GM19468 (cell line): ENCODE results near the gene ANKRD11.

Experiments
- ATAC-seq: cut with Tn5 transposase; IDR thresholded peaks from one replicate; pipeline ENCODE4 v1.9.1; 2021; ENCODE audit warnings: mild to moderate bottlenecking, moderate library complexity, moderate number of reproducible peaks; ENCODE audit not compliant: unreplicated experiment; ENCODE audit errors: extremely low read depth

Gene ANKRD11

DNA sequence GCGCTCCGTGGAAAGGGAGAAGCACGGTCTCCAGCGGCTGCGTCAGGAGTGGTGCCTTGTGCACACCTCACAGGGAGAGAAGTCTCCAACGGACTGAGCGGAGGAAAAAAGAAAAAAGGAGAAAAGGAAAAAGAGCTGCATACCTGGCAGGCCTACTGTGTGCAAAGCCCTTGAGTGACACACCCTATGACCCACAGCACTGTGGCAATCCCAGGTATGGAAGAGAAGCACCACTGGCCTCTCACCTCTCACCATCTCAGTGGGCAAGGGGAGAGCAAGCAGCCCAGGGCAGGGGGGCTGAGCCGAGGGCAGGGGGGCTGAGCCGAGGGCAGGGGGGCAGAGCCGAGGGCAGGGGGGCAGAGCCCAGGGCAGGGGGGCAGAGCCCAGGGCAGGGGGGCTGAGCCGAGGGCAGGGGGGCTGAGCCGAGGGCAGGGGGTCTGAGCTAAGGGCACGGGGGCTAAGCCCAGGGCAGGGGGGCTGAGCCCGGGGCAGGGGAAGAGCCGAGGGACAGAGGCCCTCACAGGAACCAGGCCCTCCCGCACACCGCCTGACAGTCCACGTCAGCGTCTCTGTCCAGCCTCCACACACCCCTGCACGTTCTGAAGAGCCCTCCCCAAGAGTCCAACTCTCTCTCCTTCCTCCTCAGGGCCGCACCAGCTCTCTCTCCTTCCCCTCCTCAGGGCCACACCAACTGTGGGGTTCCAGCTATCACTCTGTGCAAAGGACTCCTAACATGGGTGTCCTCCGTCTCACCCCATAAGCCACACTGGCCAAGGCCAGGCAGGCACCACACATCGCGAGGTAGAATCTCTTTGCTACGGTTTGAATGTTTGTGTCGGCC is 167.0 kb downstream of the ANKRD11 start:
- ATAC-seq, result no peak

DNA sequence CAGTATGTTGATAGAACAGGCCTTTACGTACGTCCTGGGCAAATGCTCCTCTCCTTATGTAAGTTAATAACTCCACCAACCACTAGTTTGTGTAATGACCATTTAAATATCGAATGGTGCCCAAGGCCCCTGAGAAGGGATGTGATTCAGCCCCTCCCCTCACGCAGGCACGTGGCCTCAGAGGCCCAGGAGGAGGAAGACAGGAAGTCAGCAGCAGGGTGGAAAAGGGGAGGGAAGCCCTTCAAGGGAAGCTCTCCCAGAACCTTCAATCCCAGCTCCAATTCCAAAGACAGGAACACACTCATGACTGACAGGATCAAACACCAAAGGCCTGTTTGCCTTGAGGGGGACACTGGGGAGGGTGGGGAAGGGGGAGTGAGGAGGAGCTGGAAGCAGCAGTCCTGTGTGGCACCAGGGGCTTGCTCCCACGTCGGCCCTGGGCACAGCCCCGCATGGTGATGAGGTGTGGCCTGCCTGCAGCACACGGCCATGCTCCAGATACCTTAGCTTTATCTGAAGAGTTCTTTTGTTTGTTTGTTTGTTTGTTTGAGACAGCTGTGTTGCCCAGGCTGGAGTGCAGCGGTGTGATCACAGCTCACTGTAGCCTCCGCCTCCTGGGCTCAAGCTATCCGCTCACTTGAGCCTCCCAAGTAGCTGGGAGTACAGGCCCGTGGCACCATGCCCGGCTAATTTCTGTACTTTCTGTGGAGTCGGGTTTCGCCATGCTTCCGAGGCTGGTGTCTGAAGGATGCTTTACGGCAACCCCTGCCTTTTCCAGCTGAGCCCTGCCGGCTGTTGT is 167.8 kb downstream of the ANKRD11 start:
- ATAC-seq, result no peak

DNA sequence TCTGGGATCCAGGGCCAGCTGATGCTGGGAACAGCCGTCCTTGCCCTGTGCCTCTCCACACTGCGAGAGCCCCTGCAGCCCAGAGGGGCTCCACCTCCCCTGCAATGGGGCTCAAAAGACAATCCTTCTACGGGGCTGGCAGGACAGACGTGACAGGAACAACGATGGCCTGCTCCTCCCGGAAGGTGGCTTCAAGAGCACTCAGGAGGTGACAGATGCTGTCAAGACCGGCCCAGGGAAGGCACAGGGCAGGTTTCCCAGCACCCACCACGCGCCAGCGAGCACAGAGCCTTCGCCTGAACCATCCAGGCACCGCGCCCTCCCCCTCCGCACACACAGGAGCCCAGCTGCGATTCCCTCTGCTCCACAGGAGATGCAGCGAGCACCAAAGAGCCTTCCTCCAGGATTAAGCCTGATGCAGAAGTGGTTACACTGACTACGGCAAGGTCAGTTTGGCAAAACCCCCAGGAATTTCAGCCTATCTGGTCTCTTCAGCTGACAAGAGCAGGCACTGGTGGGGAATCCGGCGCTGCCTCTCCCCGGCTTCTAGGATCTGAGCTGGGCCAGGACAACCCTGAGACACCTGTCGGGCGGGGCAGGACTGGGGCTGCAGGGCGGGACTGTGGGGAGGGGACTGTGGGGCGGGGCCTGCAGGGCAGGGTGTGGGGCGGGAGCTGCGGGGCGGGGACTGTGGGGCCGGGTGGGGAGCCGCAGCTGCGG is 169.4 kb downstream of the ANKRD11 start:
- no peak for ATAC-seq

DNA sequence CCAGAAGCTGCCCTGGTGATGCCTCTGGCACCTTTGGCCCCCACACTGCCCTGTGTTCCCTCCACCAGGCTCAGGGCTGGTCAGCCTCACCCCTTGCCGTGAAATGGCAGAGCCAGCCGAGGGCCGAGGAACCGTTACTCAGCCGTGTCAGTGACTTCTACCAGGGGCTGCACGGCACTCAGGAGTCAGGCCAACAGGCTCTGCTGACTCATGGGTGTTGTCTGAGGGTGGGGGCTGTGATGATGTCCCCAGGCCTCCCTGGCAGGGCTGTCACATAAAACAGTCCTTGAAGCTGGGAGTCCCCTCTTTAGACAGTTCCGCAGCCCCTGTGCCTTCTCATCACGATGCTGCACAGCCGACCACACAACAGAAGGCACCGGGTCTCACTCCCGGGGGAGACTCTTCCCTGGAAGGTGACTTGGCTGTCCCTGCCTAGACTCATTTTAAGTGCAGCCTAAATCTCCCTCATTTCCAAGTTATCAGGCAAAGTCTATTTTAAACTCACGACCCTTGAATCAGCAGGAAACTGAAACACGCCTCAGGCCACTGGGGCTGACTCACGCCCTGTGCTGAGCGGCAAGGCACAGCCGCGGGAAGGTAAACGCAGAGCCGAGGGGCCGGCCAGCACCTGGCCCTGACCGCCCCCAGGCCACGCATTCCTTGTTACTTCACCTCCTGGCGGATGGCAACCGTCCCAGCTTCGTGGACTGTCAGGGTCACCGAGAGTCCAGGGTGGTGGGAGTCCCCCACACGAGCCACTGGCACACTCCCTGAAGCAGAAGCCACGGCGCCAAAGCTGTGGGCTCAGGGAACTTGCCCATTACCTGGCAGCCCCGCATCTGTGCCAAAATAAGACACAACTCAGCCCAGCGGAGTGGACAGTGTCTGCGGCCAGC is 170.2 kb downstream of the ANKRD11 start:
- no peak for ATAC-seq

DNA sequence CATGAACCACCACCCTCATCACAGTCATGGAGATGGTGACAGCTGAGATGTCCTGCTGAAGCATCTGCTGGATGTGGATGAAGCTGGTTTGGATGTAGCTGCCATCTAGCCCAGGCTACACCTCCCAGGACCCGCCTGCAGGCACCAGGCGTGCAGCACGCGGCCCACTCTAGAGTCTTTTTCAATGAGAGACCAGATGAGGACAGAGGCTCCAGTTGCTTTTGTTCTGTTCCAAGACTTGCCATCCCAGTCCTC is 170.8 kb downstream of the ANKRD11 start:
- ATAC-seq, result no peak

DNA sequence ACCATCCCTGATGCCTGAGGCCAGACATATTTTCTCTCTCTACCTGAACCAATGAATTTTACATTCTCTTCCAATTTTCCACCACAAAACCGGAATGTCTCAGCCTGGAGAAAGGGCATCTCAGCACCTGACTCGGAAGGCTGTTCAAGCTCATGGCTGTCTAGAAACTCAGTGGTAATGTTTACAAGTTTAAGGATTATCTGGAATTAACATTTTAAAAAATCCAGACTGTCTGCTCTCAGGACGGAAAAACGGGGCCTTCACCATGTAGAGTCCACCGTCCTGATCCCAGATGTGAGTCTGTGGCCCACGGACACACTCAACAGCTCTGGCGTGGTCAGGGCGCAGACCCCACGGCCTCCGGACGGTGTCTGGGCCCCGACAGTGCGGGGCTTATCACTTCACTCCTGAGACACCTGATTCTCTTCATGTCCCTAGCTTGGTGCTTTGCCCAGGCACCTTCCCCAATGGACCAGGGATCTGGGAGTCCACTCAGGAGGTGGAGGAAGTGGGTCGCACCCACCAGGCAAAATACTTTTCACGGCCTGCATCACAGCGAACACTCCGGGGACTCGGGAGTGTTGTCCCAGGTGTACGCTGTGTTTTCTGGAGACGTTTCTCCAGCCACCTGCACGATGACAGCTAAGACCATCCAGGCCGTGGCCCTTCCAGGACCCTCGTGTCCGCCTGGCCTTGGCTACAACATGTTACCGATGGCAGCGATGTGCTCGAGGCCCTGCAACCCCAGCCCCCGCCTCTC is 171.3 kb downstream of the ANKRD11 start:
- ATAC-seq, result no peak

DNA sequence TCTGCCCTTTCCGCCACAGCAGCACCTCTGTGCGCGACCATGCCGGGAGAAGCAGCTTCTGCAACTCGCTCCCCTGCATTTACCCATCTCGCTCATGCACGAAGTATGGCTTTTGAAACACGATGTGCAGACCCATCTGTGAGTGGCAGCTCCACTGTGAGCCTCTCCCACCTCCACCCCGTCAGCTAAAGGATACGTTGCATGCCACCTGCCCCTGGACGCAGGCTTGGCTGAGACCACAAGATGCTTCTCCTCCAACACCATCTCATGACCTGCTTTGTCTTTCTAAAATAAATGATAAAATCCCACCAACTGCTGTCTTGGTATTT is 172.0 kb downstream of the ANKRD11 start:
- no peak for ATAC-seq

DNA sequence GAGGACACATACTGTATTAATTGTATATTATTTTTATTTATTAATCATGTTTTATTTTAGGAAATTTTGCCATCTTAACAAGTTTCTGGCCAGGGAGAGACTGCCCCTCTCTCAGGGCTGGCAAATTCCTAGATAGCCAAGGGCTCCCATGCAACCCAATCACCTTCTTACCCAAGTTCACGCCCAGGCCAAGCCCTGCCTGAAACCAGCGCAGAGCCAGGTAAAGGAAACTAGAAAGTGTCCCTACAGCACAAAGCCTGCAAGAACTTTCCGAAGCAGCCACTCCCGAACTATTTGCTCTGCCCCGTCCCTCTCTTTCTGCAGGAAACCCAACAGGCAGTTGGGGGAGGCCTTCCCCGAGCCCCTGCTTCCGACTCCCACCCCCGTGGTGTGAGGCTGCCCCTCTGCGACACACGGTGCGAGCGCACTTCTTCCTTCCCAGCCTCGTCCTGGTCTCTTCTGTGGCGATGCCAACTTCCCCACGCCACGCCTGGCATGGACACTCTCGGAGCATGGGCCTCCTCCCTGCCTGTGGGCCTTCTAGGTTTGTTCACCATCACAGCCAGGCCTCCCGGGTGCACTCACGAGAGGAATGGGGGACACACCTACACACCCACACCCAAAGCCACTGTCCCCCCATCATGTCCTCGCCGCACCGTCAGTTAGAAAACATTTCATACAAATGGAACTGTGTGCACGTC is 172.5 kb downstream of the ANKRD11 start:
- no peak for ATAC-seq

DNA sequence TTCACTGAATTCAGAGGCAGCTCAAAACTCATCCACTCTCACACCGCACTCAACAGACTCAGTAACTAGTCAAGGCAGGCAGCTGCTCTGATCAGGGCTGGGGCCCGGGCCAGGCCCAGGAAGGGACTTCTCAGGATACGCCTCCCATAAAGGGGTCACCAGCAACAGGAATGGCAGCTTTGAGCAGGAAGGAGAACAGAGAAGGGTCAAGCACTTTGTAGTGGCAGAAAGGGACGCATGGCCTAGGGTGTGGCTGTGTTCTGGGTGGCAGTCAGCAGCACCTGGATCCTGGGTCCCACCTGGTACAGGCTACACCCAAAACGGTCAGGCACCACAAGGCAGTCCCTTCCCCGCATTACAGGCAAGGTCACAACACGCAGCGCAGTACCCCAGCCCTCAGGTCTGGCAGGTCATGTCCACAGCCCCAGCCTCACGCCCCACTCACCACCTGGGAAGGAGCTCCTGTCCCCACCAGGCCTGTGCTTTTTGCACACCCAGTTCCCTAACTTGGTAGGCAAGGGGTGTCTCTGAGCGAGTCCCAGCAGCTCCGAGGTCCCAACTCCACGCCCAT is 173.2 kb downstream of the ANKRD11 start:
- no peak for ATAC-seq

DNA sequence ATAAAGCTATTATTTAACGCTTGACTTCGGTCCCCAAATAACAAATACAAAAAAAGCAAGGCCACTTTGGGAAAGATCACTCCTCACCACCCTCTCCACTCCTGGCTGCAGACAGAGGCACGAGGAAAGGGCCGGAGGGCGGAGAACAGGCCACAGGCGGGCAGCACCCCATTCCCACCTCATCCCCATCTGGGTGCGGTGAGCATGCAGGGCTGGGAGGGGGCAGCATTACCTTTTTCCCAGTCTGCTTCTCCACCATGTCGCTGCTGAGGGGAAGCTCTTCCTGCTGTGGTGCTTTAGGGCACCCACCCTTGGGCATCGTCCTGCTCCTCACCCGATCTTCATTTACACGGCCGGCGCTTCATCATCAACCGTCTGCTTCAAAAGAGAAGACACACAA is 173.7 kb downstream of the ANKRD11 start:
- ATAC-seq, result no peak

DNA sequence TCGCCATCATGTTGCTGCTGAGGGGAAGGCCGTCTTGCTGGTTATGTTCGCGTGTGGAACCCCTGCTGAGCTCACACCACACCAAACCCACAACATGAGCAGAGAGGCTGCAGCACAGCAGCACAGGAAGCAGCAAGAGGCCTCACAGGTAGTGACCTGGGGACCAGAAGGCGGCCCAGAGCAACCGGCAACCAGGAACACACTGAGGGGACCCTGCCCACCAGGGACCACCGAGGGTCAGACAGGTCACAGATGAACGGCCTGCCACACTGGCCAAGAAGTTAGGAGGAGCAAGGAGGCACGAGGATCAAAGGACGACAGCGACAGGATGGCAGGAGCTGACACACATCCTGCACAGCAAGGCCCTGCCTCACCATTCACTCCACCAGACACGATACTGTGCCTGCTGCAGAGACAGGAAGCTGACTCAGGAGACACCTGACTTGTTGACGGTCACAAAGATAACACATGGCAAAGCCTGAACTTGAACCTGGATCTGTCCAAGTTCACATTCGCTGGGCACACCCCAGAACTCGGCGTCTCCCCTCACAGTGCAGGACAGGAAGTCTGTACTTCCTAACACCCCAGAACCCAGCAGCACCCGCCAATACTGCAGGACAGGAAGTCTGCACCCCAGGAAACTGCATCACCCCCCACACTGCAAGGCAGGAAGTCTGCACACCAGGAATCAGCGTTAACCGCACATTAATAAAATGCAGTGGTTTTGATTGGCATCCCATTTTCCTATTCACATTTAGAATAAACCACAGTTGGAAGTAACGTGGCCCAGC is 174.4 kb downstream of the ANKRD11 start:
- no peak for ATAC-seq

DNA sequence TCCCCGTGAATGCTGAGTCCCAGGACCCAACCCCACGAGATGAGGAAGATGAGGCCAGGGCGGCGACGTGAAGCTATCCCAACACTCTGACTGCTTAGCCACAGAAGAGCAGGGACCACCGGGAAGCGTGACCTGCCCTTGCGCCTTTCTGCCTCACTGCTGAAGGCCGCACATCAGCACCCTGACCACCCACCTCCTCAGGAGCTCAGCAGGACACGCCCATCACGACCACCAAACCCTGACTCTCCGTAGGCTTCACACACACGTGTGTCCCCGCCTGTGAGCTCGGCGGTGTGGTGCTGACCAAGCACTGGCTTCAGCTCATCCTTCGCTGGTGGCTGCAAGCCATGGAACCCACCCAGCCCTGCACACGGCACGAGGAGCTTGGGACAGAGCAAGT is 175.1 kb downstream of the ANKRD11 start:
- no peak for ATAC-seq

DNA sequence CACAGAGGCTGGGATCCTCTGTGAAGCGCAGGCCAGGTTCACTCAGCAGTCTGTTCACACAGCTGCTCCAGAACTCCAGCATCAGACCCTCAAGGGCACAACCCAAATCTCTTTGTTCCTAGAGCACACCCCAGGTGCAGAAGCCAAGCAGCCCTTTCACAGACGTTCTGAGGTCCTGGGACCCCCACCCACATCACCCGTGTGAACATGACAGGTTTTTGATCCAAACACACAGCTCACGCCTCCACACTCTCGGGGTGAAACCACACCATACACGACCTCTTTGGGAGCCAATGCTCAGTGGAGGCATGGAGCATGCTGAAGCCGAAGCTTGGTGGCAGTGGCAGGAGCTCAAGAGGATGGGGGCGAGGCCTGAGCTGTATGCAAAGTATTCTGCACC is 175.5 kb downstream of the ANKRD11 start:
- no peak for ATAC-seq

DNA sequence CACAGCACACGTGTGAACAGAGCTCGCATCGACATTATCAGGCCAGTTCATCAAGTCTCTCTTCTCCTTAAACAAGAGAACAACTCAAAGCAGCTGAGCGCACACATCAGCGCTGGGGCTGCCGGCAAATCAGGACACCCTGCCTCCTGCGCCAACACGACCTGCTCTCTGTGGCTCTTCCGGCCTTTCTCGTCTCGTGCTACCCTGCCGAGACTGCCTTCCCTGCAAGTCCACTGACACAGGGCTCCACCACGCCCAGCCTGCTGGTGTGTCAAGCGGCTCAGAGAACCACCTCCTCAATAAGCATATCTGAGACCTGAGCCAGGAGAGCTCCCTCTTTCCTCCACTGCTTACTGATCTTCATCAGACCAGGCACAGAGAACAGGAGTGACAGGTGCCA is 176.0 kb downstream of the ANKRD11 start:
- no peak for ATAC-seq

DNA sequence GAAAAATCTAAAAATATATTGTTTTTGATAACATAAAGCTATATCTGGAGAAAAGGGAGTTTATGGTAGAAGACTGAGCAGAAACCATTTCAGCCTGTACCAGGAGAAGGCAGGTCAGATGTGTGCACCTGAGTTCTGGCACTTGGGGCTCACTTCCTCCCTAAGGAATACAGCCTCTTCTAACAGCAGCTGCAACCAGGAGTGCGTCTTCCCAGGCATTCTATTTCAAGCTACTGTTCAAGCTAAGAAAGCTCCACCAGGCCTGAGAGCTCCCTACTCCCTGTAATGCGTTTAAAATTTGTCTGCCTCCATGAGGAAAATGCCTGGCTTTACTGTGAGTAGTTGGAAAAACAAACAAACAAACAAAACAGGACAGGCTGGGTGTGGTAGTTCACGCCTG is 176.8 kb downstream of the ANKRD11 start:
- no peak for ATAC-seq

DNA sequence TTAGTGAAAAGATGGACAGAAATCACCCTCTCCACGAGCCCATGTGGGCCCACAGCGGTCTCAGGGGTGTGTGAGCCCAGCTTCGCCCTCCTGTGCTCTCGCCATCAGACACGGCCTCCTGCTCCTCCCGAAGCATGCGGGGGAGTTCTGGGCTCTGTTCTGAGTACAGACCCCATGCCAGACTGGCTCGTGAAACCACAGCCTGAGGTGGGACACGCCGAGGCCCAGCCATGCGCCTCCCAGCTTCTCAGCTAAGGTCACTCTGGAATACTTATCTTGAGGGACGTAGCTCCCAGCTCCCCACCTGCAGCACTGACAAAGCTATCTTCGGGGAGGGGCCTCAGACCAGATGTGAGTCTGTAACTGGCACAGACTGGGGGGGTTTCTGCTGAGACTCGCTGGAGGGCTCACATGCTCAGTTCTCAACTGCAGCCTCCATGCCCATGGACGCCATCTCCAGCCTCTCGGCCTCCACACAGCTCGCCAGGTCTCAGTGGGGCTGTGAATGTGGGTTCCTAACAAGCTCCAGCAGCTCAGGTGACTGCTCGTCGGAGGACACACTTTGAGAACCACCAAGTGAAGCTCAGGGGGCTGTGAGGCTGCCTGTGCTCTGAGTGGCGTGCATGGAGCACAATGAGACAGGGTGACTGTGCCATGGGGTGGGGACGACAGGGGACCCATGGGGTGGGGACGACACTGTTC is 177.6 kb downstream of the ANKRD11 start:
- ATAC-seq, result no peak

DNA sequence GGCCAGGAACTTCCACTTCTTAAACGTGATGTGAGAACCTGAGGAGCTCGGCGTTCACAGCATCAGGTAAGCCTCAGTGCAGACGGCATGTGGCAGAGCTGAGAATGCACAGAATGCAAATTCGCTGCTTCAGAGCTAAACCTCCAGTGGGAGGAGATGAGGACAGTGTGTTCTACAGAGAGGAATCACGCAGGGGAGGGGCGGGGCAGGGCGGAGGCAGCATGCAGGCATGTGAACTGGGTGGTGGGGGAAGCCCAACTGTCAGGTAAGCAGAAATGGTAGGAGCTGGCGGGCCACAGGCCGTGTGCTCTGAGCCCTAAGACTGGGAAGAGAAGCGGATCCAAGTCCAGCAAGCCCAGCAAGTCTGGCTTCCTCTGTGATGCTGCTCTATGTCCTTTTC is 178.2 kb downstream of the ANKRD11 start:
- ATAC-seq, result no peak
